Measurements from ENCODE around the gene PPP1R12A. TPM values are rescaled to one million over a fixed set of nuclear protein-coding genes. Genes with fewer than 3 reads are reported as not detected.

Gene PPP1R12A
- total RNA-seq, 3 donors from 2014 or later: 64.8 to 137 (median 134) TPM

GRCh38 chr12:79776111-79776510, 158.8 kb downstream of the PPP1R12A start:
- H3K36me3 ChIP-seq: peaks cover 3% of the 10 kb centered on the region
- no peaks in the 10 kb centered on the region for H3K27me3 ChIP-seq
- TF ChIP-seq POLR2A (IDR thresholded peaks at IDR 0.05) (no peak), CTCF (IDR thresholded peaks at IDR 0.05) (no peak), POLR2AphosphoS5 (IDR thresholded peaks at IDR 0.05) (no peak)
- H3K4me1 ChIP-seq: no peaks in the 10 kb centered on the region
- no peak for DNase-seq (ENCODE audit: low spot score in 2 of 2)
- H3K9me3 ChIP-seq: no peaks in the 10 kb centered on the region
- peak overlapping the region in 1 of 2 donors; percentile 48 for H3K27ac ChIP-seq
- no peak overlapping the region for H3K4me3 ChIP-seq
- intact Hi-C loops (cut with DNase I; ENCODE audit: low total_unique reads): no loop called here

GRCh38 chr12:79775355-79776027, 159.4 kb downstream of the PPP1R12A start:
- no peaks in the 10 kb centered on the region for H3K9me3 ChIP-seq
- H3K4me1 ChIP-seq: no peaks in the 10 kb centered on the region
- no peak overlapping the region for H3K27ac ChIP-seq
- intact Hi-C loops (cut with DNase I; ENCODE audit: low total_unique reads): no loop called here
- H3K4me3 ChIP-seq: no peak overlapping the region
- no peak for TF ChIP-seq CTCF (IDR thresholded peaks at IDR 0.05)
- TF ChIP-seq POLR2A (IDR thresholded peaks at IDR 0.05): no peak
- no peak for TF ChIP-seq POLR2AphosphoS5 (IDR thresholded peaks at IDR 0.05)
- H3K27me3 ChIP-seq: no peaks in the 10 kb centered on the region
- DNase-seq (ENCODE audit: low spot score in 2 of 2): no peak
- H3K36me3 ChIP-seq: peaks cover 3% of the 10 kb centered on the region

- no peak overlapping the region for H3K27ac ChIP-seq
- TF ChIP-seq CTCF (IDR thresholded peaks at IDR 0.05) (no peak), POLR2A (IDR thresholded peaks at IDR 0.05) (no peak), POLR2AphosphoS5 (IDR thresholded peaks at IDR 0.05) (no peak)
- H3K36me3 ChIP-seq: peaks cover 3% of the 10 kb centered on the region
- no peaks in the 10 kb centered on the region for H3K27me3 ChIP-seq
- no peaks in the 10 kb centered on the region for H3K4me1 ChIP-seq
- H3K9me3 ChIP-seq: no peaks in the 10 kb centered on the region
- no peak overlapping the region for H3K4me3 ChIP-seq
- intact Hi-C loops (cut with DNase I; ENCODE audit: low total_unique reads): no loop called here
- no peak for DNase-seq (ENCODE audit: low spot score in 2 of 2)
Observed at GRCh38 chr12:79773896-79774295, 161.0 kb downstream of the PPP1R12A start.

GRCh38 chr12:79769860-79770485, 164.9 kb downstream of the PPP1R12A start:
- no peaks in the 10 kb centered on the region for H3K4me1 ChIP-seq
- H3K27ac ChIP-seq: no peak overlapping the region
- no peaks in the 10 kb centered on the region for H3K9me3 ChIP-seq
- DNase-seq (ENCODE audit: low spot score in 2 of 2): no peak
- intact Hi-C loops (cut with DNase I; ENCODE audit: low total_unique reads): no loop called here
- H3K36me3 ChIP-seq: no peaks in the 10 kb centered on the region
- H3K4me3 ChIP-seq: no peak overlapping the region
- TF ChIP-seq POLR2AphosphoS5 (IDR thresholded peaks at IDR 0.05) (no peak), CTCF (IDR thresholded peaks at IDR 0.05) (no peak), POLR2A (IDR thresholded peaks at IDR 0.05) (no peak)
- H3K27me3 ChIP-seq: no peaks in the 10 kb centered on the region

GRCh38 chr12:79769189-79769859, 165.6 kb downstream of the PPP1R12A start:
- intact Hi-C loops (cut with DNase I; ENCODE audit: low total_unique reads): no loop called here
- no peak overlapping the region for H3K27ac ChIP-seq
- TF ChIP-seq POLR2A (IDR thresholded peaks at IDR 0.05) (no peak), CTCF (IDR thresholded peaks at IDR 0.05) (no peak), POLR2AphosphoS5 (IDR thresholded peaks at IDR 0.05) (no peak)

More at GRCh38 chr12:79769189-79769859, 165.6 kb downstream of the PPP1R12A start:
- H3K36me3 ChIP-seq: no peaks in the 10 kb centered on the region
- H3K4me1 ChIP-seq: no peaks in the 10 kb centered on the region
- no peak overlapping the region for H3K4me3 ChIP-seq
- no peak for DNase-seq (ENCODE audit: low spot score in 2 of 2)
- no peaks in the 10 kb centered on the region for H3K9me3 ChIP-seq
- no peaks in the 10 kb centered on the region for H3K27me3 ChIP-seq

Data from breast epithelium (tissue), 4 donors.